ENCODE data around the gene SH3RF3.

DNA sequence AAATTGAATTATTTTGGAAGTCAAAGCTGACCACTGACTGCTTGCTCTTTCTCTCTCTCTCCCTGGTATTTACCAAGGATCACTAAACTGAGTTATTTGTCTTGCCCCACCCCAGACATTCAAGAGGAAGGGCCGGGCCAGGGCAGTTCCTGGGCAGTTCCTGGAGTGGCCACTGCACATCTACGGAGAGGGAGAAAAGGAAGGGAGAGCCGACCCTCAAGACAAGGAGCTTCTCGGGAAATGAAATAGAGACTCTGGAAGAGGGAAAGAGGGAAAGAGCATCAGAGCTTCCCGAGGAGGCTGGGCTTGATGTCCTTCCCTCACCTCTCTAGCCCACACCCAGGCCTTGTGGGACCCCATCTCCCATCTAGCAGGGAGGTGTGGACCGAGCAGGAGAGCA, 401.7 kb downstream of the SH3RF3 start:
- TF ChIP-seq, protein P1, sequence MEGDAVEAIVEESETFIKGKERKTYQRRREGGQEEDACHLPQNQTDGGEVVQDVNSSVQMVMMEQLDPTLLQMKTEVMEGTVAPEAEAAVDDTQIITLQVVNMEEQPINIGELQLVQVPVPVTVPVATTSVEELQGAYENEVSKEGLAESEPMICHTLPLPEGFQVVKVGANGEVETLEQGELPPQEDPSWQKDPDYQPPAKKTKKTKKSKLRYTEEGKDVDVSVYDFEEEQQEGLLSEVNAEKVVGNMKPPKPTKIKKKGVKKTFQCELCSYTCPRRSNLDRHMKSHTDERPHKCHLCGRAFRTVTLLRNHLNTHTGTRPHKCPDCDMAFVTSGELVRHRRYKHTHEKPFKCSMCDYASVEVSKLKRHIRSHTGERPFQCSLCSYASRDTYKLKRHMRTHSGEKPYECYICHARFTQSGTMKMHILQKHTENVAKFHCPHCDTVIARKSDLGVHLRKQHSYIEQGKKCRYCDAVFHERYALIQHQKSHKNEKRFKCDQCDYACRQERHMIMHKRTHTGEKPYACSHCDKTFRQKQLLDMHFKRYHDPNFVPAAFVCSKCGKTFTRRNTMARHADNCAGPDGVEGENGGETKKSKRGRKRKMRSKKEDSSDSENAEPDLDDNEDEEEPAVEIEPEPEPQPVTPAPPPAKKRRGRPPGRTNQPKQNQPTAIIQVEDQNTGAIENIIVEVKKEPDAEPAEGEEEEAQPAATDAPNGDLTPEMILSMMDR (IDR thresholded peaks at IDR 0.05; ENCODE audit: low read depth, low read length) = no peak
- TF ChIP-seq, protein P2, sequence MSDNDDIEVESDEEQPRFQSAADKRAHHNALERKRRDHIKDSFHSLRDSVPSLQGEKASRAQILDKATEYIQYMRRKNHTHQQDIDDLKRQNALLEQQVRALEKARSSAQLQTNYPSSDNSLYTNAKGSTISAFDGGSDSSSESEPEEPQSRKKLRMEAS (IDR thresholded peaks at IDR 0.05; ENCODE audit: low read depth, low read length) = no peak
- TF ChIP-seq POLR2A (IDR thresholded peaks at IDR 0.05; ENCODE audit: extremely low read depth, insufficient read length) (no peak), MYC (IDR thresholded peaks at IDR 0.05; ENCODE audit: low read depth, low read length) (no peak)

Measured in NB4 (cell line).